ENCODE measurements around the gene MAML2. TPM values are rescaled to one million over a fixed set of nuclear protein-coding genes. Genes with fewer than 3 reads are reported as not detected.

The MAML2 gene
- total and polyA plus RNA-seq, 2 of the 13 experiments (the other 11 are each of a cell fraction or from before 2014, with no cell fraction given): 2.3 to 25.9 TPM

GRCh38 chr11:96014217-96014616, 328.8 kb downstream of the MAML2 start (continued):
- TF ChIP-seq RERE (CRISPR knock-in tag; IDR thresholded peaks at IDR 0.05; ENCODE audit: low read depth) (0 out of 2 replicates have a peak, but pooled peaks have one; percentile 60), ZNF710 (CRISPR knock-in tag; IDR thresholded peaks at IDR 0.05; ENCODE audit: borderline replicate concordance) (peak; percentile 82; the same call in 1 of the 2 replicates), KAT8 (CRISPR knock-in tag; IDR thresholded peaks at IDR 0.05) (0 out of 2 replicates have a peak, but pooled peaks have one; percentile 52), ISL2 (CRISPR knock-in tag; IDR thresholded peaks at IDR 0.05) (peak; percentile 86), NPAS2 (CRISPR knock-in tag; IDR thresholded peaks at IDR 0.05; ENCODE audit: borderline replicate concordance) (no peak), AGO2 (optimal IDR thresholded peaks at IDR 0.05; ENCODE audit: low read depth, low read length) (no peak), ELF3 (CRISPR knock-in tag; IDR thresholded peaks at IDR 0.05) (peak; percentile 76), SOX13 (IDR thresholded peaks at IDR 0.05) (no peak), SOX13 (CRISPR knock-in tag; conservative IDR thresholded peaks at IDR 0.05 in 1 of 2, IDR thresholded peaks at IDR 0.05 in 1 of 2) (peak in 1 of 2 experiments; percentile 89; a peak in 2 of 4 replicates), MLX (CRISPR knock-in tag; IDR thresholded peaks at IDR 0.05) (0 out of 2 replicates have a peak, but pooled peaks have one; percentile 17), HNF4A (CRISPR knock-in tag; IDR thresholded peaks at IDR 0.05) (peak; percentile 71; the same call in 1 of the 2 replicates), ARID3A (IDR thresholded peaks at IDR 0.05; ENCODE audit: low read depth, low read length) (peak; percentile 94), DBP (CRISPR knock-in tag; IDR thresholded peaks at IDR 0.05; ENCODE audit: not compliant biosample characterization) (no peak), MED13 (CRISPR knock-in tag; IDR thresholded peaks at IDR 0.05) (peak; percentile 31; the same call in 1 of the 2 replicates), SIN3B (IDR thresholded peaks at IDR 0.05; ENCODE audit: low read length) (no peak), ZFP41 (CRISPR knock-in tag; IDR thresholded peaks at IDR 0.05; ENCODE audit: borderline replicate concordance) (no peak), NR2F6 (IDR thresholded peaks at IDR 0.05) (peak; percentile 52; the same call in 1 of the 2 replicates), NR2F6 (CRISPR knock-in tag; IDR thresholded peaks at IDR 0.05) (peak; percentile 47; the same call in 1 of the 2 replicates), ZNF746 (CRISPR knock-in tag; IDR thresholded peaks at IDR 0.05) (no peak), SAP130 (CRISPR knock-in tag; IDR thresholded peaks at IDR 0.05; ENCODE audit: low read depth) (peak; percentile 61), NCOR1 (IDR thresholded peaks at IDR 0.05; ENCODE audit: borderline replicate concordance, low read length) (peak; percentile 57; the same call in 1 of the 2 replicates)
